ENCODE data around the gene HELLS. TPM values are rescaled to one million over a fixed set of nuclear protein-coding genes. Genes with fewer than 3 reads are reported as not detected.

HELLS gene
- total RNA-seq, 2 donors from 2014 or later: 224 to 288 TPM

- peaks cover 5% of the 10 kb centered on the region for H3K4me1 ChIP-seq (ENCODE audit: control insufficient read depth, insufficient read depth, low read length)
- peaks cover 34% of the 10 kb centered on the region for H3K9me3 Mint-ChIP-seq
These were observed 80.9 kb downstream of the HELLS start for GRCh38 chr10:94626476-94626875.

GRCh38 chr10:94627511-94627910, 81.9 kb downstream of the HELLS start:
- 93 to 100% methylated on average over 1 of the region's 1 CpG for WGBS, 2 experiments (ENCODE audit: insufficient coverage in 1 of 2, insufficient read length in 1 of 2)
- Histone ChIP-seq H3K9me3 (ENCODE audit: control insufficient read depth, low read length) (peaks cover 73% of the 10 kb centered on the region), H3K27ac (ENCODE audit: low read depth, low read length) (no peak overlapping the region), H3K36me3 (ENCODE audit: control insufficient read depth, insufficient read depth, low read length) (peaks cover 10% of the 10 kb centered on the region), H3K27me3 (ENCODE audit: control insufficient read depth, insufficient read depth, low read length, poor library complexity, severe bottlenecking) (no peaks in the 10 kb centered on the region), H3K4me1 (ENCODE audit: control insufficient read depth, insufficient read depth, low read length) (no peaks in the 10 kb centered on the region), H3K4me3 (ENCODE audit: low read length) (peak overlapping the region; percentile 8), H3K9ac (ENCODE audit: extremely low read depth, low read length, poor library complexity, severe bottlenecking) (no peak overlapping the region)
- peak overlapping the region; percentile 3 for H3K27ac Mint-ChIP-seq
- DNase-seq: no peak
- peaks cover 42% of the 10 kb centered on the region for H3K9me3 Mint-ChIP-seq
- H3K4me1 Mint-ChIP-seq: peaks cover 23% of the 10 kb centered on the region
- TF ChIP-seq CTCF (conservative IDR thresholded peaks at IDR 0.05): no peak
- no peak overlapping the region for H3K4me3 Mint-ChIP-seq
- H3K27me3 Mint-ChIP-seq (ENCODE audit: insufficient read depth): no peaks in the 10 kb centered on the region
- peaks cover 24% of the 10 kb centered on the region for H3K36me3 Mint-ChIP-seq (ENCODE audit: low read depth)

More at GRCh38 chr10:94626476-94626875, 80.9 kb downstream of the HELLS start:
- no peak overlapping the region for H3K9ac ChIP-seq (ENCODE audit: extremely low read depth, low read length, poor library complexity, severe bottlenecking)
- peaks cover 64% of the 10 kb centered on the region for H3K9me3 ChIP-seq (ENCODE audit: control insufficient read depth, low read length)
- H3K27ac Mint-ChIP-seq: no peak overlapping the region
- H3K36me3 ChIP-seq (ENCODE audit: control insufficient read depth, insufficient read depth, low read length): peaks cover 10% of the 10 kb centered on the region
- peaks cover 21% of the 10 kb centered on the region for H3K36me3 Mint-ChIP-seq (ENCODE audit: low read depth)
- 86 to 93% methylated on average over 2 of the region's 2 CpGs for WGBS, 2 experiments (ENCODE audit: insufficient coverage in 1 of 2, insufficient read length in 1 of 2)
- peak overlapping the region; percentile 39 for H3K4me3 ChIP-seq (ENCODE audit: low read length)
- peaks cover 32% of the 10 kb centered on the region for H3K4me1 Mint-ChIP-seq
- no peak for TF ChIP-seq CTCF (conservative IDR thresholded peaks at IDR 0.05)
- no peak overlapping the region for H3K4me3 Mint-ChIP-seq
- no peaks in the 10 kb centered on the region for H3K27me3 Mint-ChIP-seq (ENCODE audit: insufficient read depth)
- H3K27me3 ChIP-seq (ENCODE audit: control insufficient read depth, insufficient read depth, low read length, poor library complexity, severe bottlenecking): no peaks in the 10 kb centered on the region
- H3K27ac ChIP-seq (ENCODE audit: low read depth, low read length): no peak overlapping the region
- DNase-seq: no peak

GRCh38 chr10:94630017-94630688, 84.6 kb downstream of the HELLS start:
- Mint-ChIP-seq H3K27ac (no peak overlapping the region), H3K27me3 (ENCODE audit: insufficient read depth) (no peaks in the 10 kb centered on the region), H3K9me3 (peaks cover 51% of the 10 kb centered on the region), H3K4me1 (peaks cover 6% of the 10 kb centered on the region), H3K36me3 (ENCODE audit: low read depth) (peaks cover 35% of the 10 kb centered on the region), H3K4me3 (no peak overlapping the region)
- H3K27me3 ChIP-seq (ENCODE audit: control insufficient read depth, insufficient read depth, low read length, poor library complexity, severe bottlenecking): no peaks in the 10 kb centered on the region
- no peaks in the 10 kb centered on the region for H3K4me1 ChIP-seq (ENCODE audit: control insufficient read depth, insufficient read depth, low read length)
- no peak overlapping the region for H3K27ac ChIP-seq (ENCODE audit: low read depth, low read length)
- no peak overlapping the region for H3K9ac ChIP-seq (ENCODE audit: extremely low read depth, low read length, poor library complexity, severe bottlenecking)
- no peak for DNase-seq
- peak; percentile 86 for TF ChIP-seq CTCF (conservative IDR thresholded peaks at IDR 0.05)
- 0 to 22% methylated on average over 3 to 4 of the region's 4 CpGs for WGBS, 2 experiments (ENCODE audit: insufficient coverage in 1 of 2, insufficient read length in 1 of 2)
- H3K4me3 ChIP-seq (ENCODE audit: low read length): no peak overlapping the region
- H3K9me3 ChIP-seq (ENCODE audit: control insufficient read depth, low read length): peaks cover 81% of the 10 kb centered on the region
- peaks cover under 1% of the 10 kb centered on the region for H3K36me3 ChIP-seq (ENCODE audit: control insufficient read depth, insufficient read depth, low read length)
